Heart right ventricle (tissue), 16 donors: ENCODE results near the gene UBLCP1. TPM values are rescaled to one million over a fixed set of nuclear protein-coding genes. Genes with fewer than 3 reads are reported as not detected.
A peak's percentile ranks its signal among the peaks of the same experiment; 100 is the strongest.

Experiments used
- ATAC-seq, 8 donors: fragments of 200-7000 bp; cut with Tn5 transposase; one replicate each; pipeline ENCODE4 v1.9.1; 2020; ENCODE audit warnings: mild to moderate bottlenecking in 8 of 8, moderate library complexity in 8 of 8, moderate number of reproducible peaks in 1 of 8
- DNase-seq, 2 donors: peaks; one replicate each; pipeline ENCODE4 v3.0.0-alpha.2; 2020
- H3K27ac ChIP-seq, 10 donors: fragments of 200-600 bp; sonication (generic) in 2 of 10; one replicate each; pipeline versions ENCODE4 v1.5.0 to v1.8.0; 2020 to 2022; ENCODE audit warnings: mild to moderate bottlenecking in 3 of 10
- H3K27me3 ChIP-seq, 7 donors: fragments of 200-600 bp; one replicate each; pipeline ENCODE4 v1.8.0; 2021 to 2022; ENCODE audit warnings: mild to moderate bottlenecking in 2 of 7
- H3K36me3 ChIP-seq, 9 donors: fragments of 200-600 bp; sonication (generic) in 1 of 9; one replicate each; pipeline versions ENCODE4 v1.5.0 to v1.8.0; 2020 to 2022; ENCODE audit warnings: mild to moderate bottlenecking in 2 of 9
- H3K4me1 ChIP-seq, 9 donors: fragments of 200-600 bp; sonication (generic) in 1 of 9; one replicate each; pipeline versions ENCODE4 v1.5.0 to v1.8.0; 2020 to 2022; ENCODE audit warnings: mild to moderate bottlenecking in 4 of 9
- H3K4me3 ChIP-seq, 10 donors: fragments of 200-600 bp; sonication (generic) in 2 of 10; one replicate each; pipeline versions ENCODE4 v1.5.0 to v1.8.0; 2020 to 2022; ENCODE audit warnings: mild to moderate bottlenecking in 7 of 10, moderate library complexity in 2 of 10
- H3K9me3 ChIP-seq, 11 donors: fragments of 200-600 bp in 10 of 11; sonication (generic) in 2 of 11; one replicate each; pipeline versions ENCODE4 v1.5.0 to v1.8.0; 2013 to 2022; ENCODE audit warnings: mild to moderate bottlenecking in 2 of 11, control low read depth in 1 of 11, moderate library complexity in 1 of 11
- WGBS, 2 donors: extraction: QIAGEN DNeasy Blood & Tissue Kit; methylation state at CpG; one replicate each; pipeline ENCODE4 v1.1.7; 2013; ENCODE audit warnings: inconsistent platforms in 1 of 2; 5-methylcytosine and 5-hydroxymethylcytosine counted together
- intact Hi-C, 10 donors: fragments of 100-400 bp; cut with DNase I; formaldehyde crosslinking; loops; one replicate each; pipeline versions ENCODE4 v1.11.1 to v1.14.2; 2022
- polyA plus RNA-seq, 2 donors: library from polyadenylated mRNA; stranded (reverse); fragments of 200-250 nt; gene quantifications; one replicate each; pipeline ENCODE4 v1.2.3, GENCODE V29; 2013
- total RNA-seq, 10 donors: library from RNA; stranded (reverse); fragmentation: NEBNext Ultra II Directional in 3 of 10; extraction: Animal tissue kit (Norgen Biotek cat#: 25700) in 3 of 10; gene quantifications; one replicate each; pipeline versions ENCODE4 v1.2.1 to v1.2.4, GENCODE V29; 2021 to 2023
- TF ChIP-seq, protein P1 (sequence below), 9 donors: fragments of 200-600 bp; sonication (generic) in 2 of 9; IDR thresholded peaks; one replicate each; pipeline versions ENCODE4 v1.5.0 to v1.8.0; 2021 to 2022; ENCODE audit warnings: antibody characterized with exemption in 9 of 9, mild to moderate bottlenecking in 5 of 9, moderate library complexity in 1 of 9
- donor health status: Arrhythmogenic right ventricular cardiomyopathy.
- donor health status: ischemic (EF 13 %, LVEDD 7.1; RV severe dilation, severe dysfunction).
- donor health status: healthy with polysubstance abuse.
- donor health status: DM: no; HTN: yes; CAD: no.
- donor health status: DM: no; HTN: no; CAD: no.
- donor health status: ischemic (EF 25% LVEDD 6.9; RV normal size, moderate dysfunction).
- donor health status: ischemic (EF 25% LVEDD 5.7; RV mildly dilated, moderate dysfunction).
- donor health status: healthy.
- donor health status: DM: yes; HTN: yes; CAD: no.
- donor health status: Ischemic cardiomyopathy.
- donor health status: ischemic (EF 35%, LVEDD 5.7; RV mildly dilated, moderate dysfunction).
- donor health status: nonischemic (EF 11% LVEDD 7.7; RV severe dilation, severe dysfunction).
- donor health status: DM: yes; HTN: yes; CAD: no.
- donor health status: PGD.
- donor health status: ischemic (EF 29% LVEDD 5.4; RV normal size, mild dysfunction).
- donor health status: nonischemic (EF 23%, LVEDD 6.1; RV moderate dilation, normal function).

UBLCP1 gene
- total and polyA plus RNA-seq, 12 donors, result 11.6 to 20.9 (median 13.9) TPM

DNA sequence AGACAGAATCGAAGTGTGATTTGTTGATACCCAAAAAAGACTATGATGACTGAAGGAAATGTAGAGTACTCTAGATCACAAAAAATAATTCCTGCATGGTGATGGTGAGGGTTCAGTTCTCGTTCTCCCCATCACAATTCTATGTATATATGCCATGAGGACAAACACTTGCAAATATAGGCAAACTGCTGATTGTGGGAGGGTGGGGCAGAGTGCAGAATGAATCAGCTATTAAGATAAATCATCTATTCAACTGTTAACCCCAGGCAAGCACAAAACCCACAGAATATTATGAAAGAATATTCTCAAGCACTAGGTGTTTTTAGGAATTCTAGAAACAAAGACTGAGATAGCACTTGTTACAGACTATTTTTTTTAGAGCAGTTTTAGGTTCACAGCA is 13.9 kb upstream of the UBLCP1 start:
- no peaks in the 10 kb centered on the region for H3K9me3 ChIP-seq
- no peaks in the 10 kb centered on the region for H3K4me1 ChIP-seq
- H3K4me3 ChIP-seq, result no peak overlapping the region
- no peaks in the 10 kb centered on the region for H3K36me3 ChIP-seq
- intact Hi-C loops, result no loop called here
- H3K27me3 ChIP-seq, result peaks cover 0 to 34% (median 5%) of the 10 kb centered on the region in 7 donors
- WGBS, 2 donors, result 74 to 76% methylated on average over 2 of the region's 2 CpGs
- H3K27ac ChIP-seq, result no peak overlapping the region
- TF ChIP-seq, protein P1, sequence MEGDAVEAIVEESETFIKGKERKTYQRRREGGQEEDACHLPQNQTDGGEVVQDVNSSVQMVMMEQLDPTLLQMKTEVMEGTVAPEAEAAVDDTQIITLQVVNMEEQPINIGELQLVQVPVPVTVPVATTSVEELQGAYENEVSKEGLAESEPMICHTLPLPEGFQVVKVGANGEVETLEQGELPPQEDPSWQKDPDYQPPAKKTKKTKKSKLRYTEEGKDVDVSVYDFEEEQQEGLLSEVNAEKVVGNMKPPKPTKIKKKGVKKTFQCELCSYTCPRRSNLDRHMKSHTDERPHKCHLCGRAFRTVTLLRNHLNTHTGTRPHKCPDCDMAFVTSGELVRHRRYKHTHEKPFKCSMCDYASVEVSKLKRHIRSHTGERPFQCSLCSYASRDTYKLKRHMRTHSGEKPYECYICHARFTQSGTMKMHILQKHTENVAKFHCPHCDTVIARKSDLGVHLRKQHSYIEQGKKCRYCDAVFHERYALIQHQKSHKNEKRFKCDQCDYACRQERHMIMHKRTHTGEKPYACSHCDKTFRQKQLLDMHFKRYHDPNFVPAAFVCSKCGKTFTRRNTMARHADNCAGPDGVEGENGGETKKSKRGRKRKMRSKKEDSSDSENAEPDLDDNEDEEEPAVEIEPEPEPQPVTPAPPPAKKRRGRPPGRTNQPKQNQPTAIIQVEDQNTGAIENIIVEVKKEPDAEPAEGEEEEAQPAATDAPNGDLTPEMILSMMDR (IDR thresholded peaks at IDR 0.05), result no peak
- DNase-seq (no peak), ATAC-seq (no peak)

DNA sequence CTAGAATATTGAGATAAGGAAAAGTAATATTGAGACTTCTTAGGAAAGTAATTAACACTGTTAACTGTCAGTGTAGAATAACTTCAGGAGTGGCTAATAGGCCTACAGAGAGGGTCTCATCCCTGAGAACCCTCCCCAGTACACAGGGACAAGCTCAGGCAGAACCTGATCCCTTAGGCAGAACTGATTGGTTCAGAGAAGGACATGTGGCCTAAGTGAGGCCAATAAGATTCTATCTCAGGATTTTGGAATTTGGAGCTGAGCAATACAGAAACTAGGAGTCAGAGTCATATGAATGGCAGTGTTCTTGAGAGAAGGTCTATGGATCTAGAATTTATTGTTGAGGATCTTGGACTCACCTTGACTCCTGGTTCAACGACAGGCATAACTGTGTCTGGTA is 10.9 kb upstream of the UBLCP1 start:
- no peak overlapping the region for H3K27ac ChIP-seq
- 44 to 96% methylated on average over 1 of the region's 1 CpG for WGBS, 2 donors
- no peak for ATAC-seq

DNA sequence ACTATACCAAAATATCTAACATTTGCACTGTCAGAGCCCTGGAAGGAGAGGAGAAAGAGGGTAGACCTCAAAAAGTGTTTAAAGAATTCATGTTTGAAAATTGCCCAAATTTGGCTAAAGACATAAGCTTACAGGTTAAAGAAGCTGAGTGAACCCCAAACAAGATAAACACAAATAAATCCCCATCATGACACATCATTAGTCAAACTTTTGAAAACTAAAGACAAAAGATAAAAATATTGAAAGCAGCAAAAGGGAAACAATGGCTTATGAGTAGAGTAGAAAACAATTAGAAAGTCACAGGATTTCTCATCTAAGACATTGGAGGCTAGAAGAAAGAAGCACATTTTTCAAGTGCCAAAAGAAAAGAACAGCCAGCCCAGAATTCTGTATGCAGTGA is 6.1 kb upstream of the UBLCP1 start:
- Histone ChIP-seq H3K4me1 (peaks cover 0 to 4% (median under 1%) of the 10 kb centered on the region in 9 donors), H3K4me3 (no peak overlapping the region), H3K9me3 (no peaks in the 10 kb centered on the region), H3K27ac (no peak overlapping the region), H3K27me3 (peaks cover 0 to 18% (median 0%) of the 10 kb centered on the region in 7 donors), H3K36me3 (no peaks in the 10 kb centered on the region)
- ATAC-seq, result no peak
- intact Hi-C loops, result loop anchor here in 1 of 10 donors (5.0 kb wide), 1 partner anchor 40 kb away; no protein-coding TSS in a partner anchor
- no peak for DNase-seq
- TF ChIP-seq, protein P1 (IDR thresholded peaks at IDR 0.05), result no peak

More for the DNA sequence above, 10.9 kb upstream of the UBLCP1 start:
- Histone ChIP-seq H3K4me1 (no peaks in the 10 kb centered on the region), H3K36me3 (no peaks in the 10 kb centered on the region), H3K27me3 (peaks cover 0 to 28% (median 5%) of the 10 kb centered on the region in 7 donors), H3K4me3 (no peak overlapping the region), H3K9me3 (no peaks in the 10 kb centered on the region)
- TF ChIP-seq, protein P1 (IDR thresholded peaks at IDR 0.05), result no peak
- no peak for DNase-seq
- intact Hi-C loops, result no loop called here

DNA sequence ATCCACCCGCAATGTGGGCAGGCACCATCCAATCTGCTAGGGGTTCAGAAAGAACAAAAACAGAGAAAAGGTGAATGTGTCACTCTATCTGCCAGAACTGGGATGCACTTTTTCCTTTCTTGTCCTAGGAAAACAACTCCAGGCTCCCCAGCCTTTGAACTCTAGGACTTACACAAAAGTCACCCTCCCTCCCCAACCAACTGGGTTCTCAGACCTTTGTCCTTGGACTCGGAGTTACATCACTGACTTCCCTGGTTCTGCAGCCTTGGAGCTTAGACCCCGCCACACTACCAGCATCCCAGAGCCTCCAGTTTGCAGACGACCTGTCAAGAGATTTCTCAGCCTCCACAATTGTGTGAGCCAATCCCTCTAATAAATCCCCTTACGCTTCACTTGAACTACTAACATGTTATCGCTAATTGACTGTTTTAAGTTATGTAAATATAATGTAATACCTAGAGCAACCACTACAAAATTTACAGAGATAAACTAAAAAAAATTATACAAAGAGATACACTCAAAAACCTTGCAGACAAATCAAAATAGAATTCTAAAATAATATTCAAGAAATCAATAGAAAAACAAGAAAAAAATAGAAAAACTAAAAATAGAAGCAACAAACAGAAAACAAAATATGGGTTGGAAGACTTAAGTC is 5.3 kb upstream of the UBLCP1 start:
- Histone ChIP-seq H3K27ac (no peak overlapping the region), H3K36me3 (no peaks in the 10 kb centered on the region), H3K27me3 (peaks cover 0 to 18% (median 0%) of the 10 kb centered on the region in 7 donors), H3K4me1 (peaks cover 0 to 9% (median 5%) of the 10 kb centered on the region in 9 donors), H3K4me3 (no peak overlapping the region), H3K9me3 (no peaks in the 10 kb centered on the region)
- TF ChIP-seq, protein P1 (IDR thresholded peaks at IDR 0.05), result peak in 2 of 9 donors; percentile 21 to 43
- ATAC-seq (no peak), DNase-seq (no peak)
- WGBS, 2 donors, result 78 to 79% methylated on average over 6 of the region's 6 CpGs
- intact Hi-C loops, result loop anchor here in 1 of 10 donors (5.0 kb wide), 1 partner anchor 40 kb away; no protein-coding TSS in a partner anchor
